DND-41 (cell line): ENCODE data around the gene FHIT.

Experiments used
- CTCF ChIP-seq: IDR thresholded peaks from 2 replicates; pipeline ENCODE4 v1.5.1; 2012; ENCODE audit warnings: borderline replicate concordance, low read length, moderate library complexity, mild to moderate bottlenecking; ENCODE audit not compliant: poor library complexity, severe bottlenecking; ENCODE audit errors: extremely low read depth
- EZH2 ChIP-seq: IDR thresholded peaks from 3 replicates; pipeline ENCODE4 v1.6.1; 2012; ENCODE audit warnings: borderline replicate concordance, low read depth, mild to moderate bottlenecking, moderate library complexity, low read length, inconsistent platforms; ENCODE audit not compliant: severe bottlenecking

- TF ChIP-seq CTCF: no peak
- TF ChIP-seq EZH2: no peak
Measured at GRCh38 chr3:60199306-60199705, 1051.9 kb downstream of the FHIT start.
